ENCODE results near the gene TMEM263. TPM values are rescaled to one million over a fixed set of nuclear protein-coding genes. Genes with fewer than 3 reads are reported as not detected.

TMEM263 gene
- total RNA-seq, 1 experiment from 2014 or later = 11.8 TPM

DNA sequence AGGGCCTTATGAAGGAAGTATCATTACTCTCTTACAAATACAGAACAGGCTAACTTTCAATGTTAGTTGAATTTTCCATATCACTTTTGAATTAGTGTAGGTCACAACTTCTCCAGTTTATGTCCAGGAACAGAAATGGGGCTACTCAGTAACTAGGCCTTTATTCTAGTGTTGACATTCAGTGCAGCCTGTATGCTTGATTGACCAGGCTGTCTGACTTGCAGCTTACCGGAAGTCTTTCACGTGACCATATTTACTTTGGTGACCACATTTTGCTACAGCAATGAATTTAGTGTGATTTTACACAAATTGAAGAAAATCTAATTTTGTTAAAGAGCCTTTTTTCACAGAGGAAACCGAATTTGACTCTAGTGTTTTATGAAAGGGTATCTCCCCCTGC, 18.8 kb downstream of the TMEM263 start:
- H3T11ph ChIP-seq (ENCODE audit: low read length) = no peak overlapping the region
- H3K56ac ChIP-seq (ENCODE audit: insufficient read length, low read depth, low read length) = no peak overlapping the region
- H3K23ac ChIP-seq (ENCODE audit: insufficient read length, low read depth, low read length) = no peak overlapping the region
- H3K79me2 ChIP-seq (ENCODE audit: insufficient read depth, low read length) = 0 out of 2 replicates have a peak, but pooled peaks cover 2% of the 10 kb centered on the region
- no peaks in the 10 kb centered on the region for H4K20me1 ChIP-seq (ENCODE audit: control insufficient read depth, insufficient read depth, insufficient read length)
- H3K27ac ChIP-seq (ENCODE audit: insufficient read length, low read depth, low read length) = no peak overlapping the region
- no peak overlapping the region for H4K5ac ChIP-seq (ENCODE audit: insufficient read length, low read depth, low read length)
- H2BK120ac ChIP-seq (ENCODE audit: low read depth, low read length, poor library complexity, severe bottlenecking) = no peak overlapping the region
- no peak overlapping the region for H4K91ac ChIP-seq (ENCODE audit: insufficient read length, low read depth, low read length)
- H2BK12ac ChIP-seq (ENCODE audit: insufficient read length, low read depth, low read length) = no peak overlapping the region
- no peaks in the 10 kb centered on the region for H3K23me2 ChIP-seq (ENCODE audit: insufficient read length, low read depth, low read length, poor library complexity, severe bottlenecking)
- Mint-ChIP-seq H3K9me3 (no peaks in the 10 kb centered on the region), H3K27me3 (ENCODE audit: low read depth) (no peaks in the 10 kb centered on the region), H3K27ac (no peak overlapping the region), H3K36me3 (ENCODE audit: insufficient read depth in 1 of 3, low read depth in 3 of 3) (peaks cover 2 to 9% (median 6%) of the 10 kb centered on the region in 3 experiments; a peak in 6 of 7 replicates), H3K4me3 (no peak overlapping the region), H3K4me1 (no peaks in the 10 kb centered on the region)
- H2BK15ac ChIP-seq (ENCODE audit: low read depth, low read length) = no peak overlapping the region
- H2BK5ac ChIP-seq (ENCODE audit: insufficient read length, low read length) = no peak overlapping the region
- TF ChIP-seq, protein P1, sequence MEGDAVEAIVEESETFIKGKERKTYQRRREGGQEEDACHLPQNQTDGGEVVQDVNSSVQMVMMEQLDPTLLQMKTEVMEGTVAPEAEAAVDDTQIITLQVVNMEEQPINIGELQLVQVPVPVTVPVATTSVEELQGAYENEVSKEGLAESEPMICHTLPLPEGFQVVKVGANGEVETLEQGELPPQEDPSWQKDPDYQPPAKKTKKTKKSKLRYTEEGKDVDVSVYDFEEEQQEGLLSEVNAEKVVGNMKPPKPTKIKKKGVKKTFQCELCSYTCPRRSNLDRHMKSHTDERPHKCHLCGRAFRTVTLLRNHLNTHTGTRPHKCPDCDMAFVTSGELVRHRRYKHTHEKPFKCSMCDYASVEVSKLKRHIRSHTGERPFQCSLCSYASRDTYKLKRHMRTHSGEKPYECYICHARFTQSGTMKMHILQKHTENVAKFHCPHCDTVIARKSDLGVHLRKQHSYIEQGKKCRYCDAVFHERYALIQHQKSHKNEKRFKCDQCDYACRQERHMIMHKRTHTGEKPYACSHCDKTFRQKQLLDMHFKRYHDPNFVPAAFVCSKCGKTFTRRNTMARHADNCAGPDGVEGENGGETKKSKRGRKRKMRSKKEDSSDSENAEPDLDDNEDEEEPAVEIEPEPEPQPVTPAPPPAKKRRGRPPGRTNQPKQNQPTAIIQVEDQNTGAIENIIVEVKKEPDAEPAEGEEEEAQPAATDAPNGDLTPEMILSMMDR (conservative IDR thresholded peaks at IDR 0.05) = no peak
- no peak overlapping the region for H2AK5ac ChIP-seq (ENCODE audit: insufficient read length, low read length)
- DNase-seq = no peak
- no peaks in the 10 kb centered on the region for H3K27me3 ChIP-seq (ENCODE audit: insufficient read depth, low read length)
- no peak overlapping the region for H3K4ac ChIP-seq (ENCODE audit: low read depth, low read length)
- no peak overlapping the region for H3K4me2 ChIP-seq (ENCODE audit: insufficient read depth, insufficient read length, low read length)
- H3K79me1 ChIP-seq (ENCODE audit: insufficient read depth, low read depth, low read length, poor library complexity, severe bottlenecking) = no peaks in the 10 kb centered on the region
- H3K9me3 ChIP-seq (ENCODE audit: control insufficient read depth, low read depth, low read length) = no peaks in the 10 kb centered on the region
- H4K8ac ChIP-seq (replicated peaks; ENCODE audit: insufficient read length, low read depth, low read length) = no peak overlapping the region
- H2AFZ ChIP-seq (ENCODE audit: low read length) = no peak overlapping the region
- H3K18ac ChIP-seq (ENCODE audit: insufficient read length, low read depth, low read length) = no peak overlapping the region
- no peak overlapping the region for H3K14ac ChIP-seq (ENCODE audit: insufficient read depth, low read length)
- H3K4me1 ChIP-seq (ENCODE audit: insufficient read depth, low read length) = no peaks in the 10 kb centered on the region
- H2BK20ac ChIP-seq (ENCODE audit: low read depth, low read length, poor library complexity, severe bottlenecking) = no peak overlapping the region
- no CpG with 5 or more reads among the region's 3 CpGs for WGBS (ENCODE audit: extremely low coverage, insufficient read length, low lambda C conversion rate)
- H3K9ac ChIP-seq (ENCODE audit: extremely low read depth, insufficient read length, low read length) = no peak overlapping the region

Data from H9 (cell line).